Hepatocyte (in vitro differentiated cells): Measurements from ENCODE around the gene KCNQ1. TPM values are rescaled to one million over a fixed set of nuclear protein-coding genes. Genes with fewer than 3 reads are reported as not detected.

Source experiments
- DNase-seq: peaks from one replicate; pipeline ENCODE4 v3.0.0-alpha.2; 2016; ENCODE audit warnings: low spot score
- H2AFZ ChIP-seq: fragments of 200-600 bp; sonication (generic); 2 replicates; pipeline ENCODE4 v1.6.0; 2016; ENCODE audit warnings: antibody characterized with exemption, mild to moderate bottlenecking
- H3K27ac ChIP-seq: fragments of 200-600 bp; sonication (generic); 2 replicates; pipeline ENCODE4 v1.5.1; 2016; ENCODE audit warnings: mild to moderate bottlenecking
- H3K27me3 ChIP-seq: fragments of 200-600 bp; sonication (generic); 2 replicates; pipeline ENCODE4 v1.6.1; 2016
- H3K36me3 ChIP-seq: fragments of 200-600 bp; sonication (generic); replicated peaks from 2 replicates; pipeline ENCODE4 v1.5.1; 2016; ENCODE audit warnings: low read depth; ENCODE audit not compliant: insufficient read depth
- H3K4me1 ChIP-seq: fragments of 200-600 bp; sonication (generic); 2 replicates; pipeline ENCODE4 v1.5.1; 2016; ENCODE audit warnings: mild to moderate bottlenecking, moderate library complexity; ENCODE audit not compliant: insufficient read depth
- H3K4me2 ChIP-seq: fragments of 200-600 bp; sonication (generic); 2 replicates; pipeline ENCODE4 v1.6.0; 2016
- H3K4me3 ChIP-seq: fragments of 200-600 bp; sonication (generic); 2 replicates; pipeline ENCODE4 v1.5.1; 2016; ENCODE audit warnings: mild to moderate bottlenecking
- H3K79me2 ChIP-seq: fragments of 200-600 bp; sonication (generic); 2 replicates; pipeline ENCODE4 v1.6.0; 2017; ENCODE audit warnings: mild to moderate bottlenecking
- H3K9me2 ChIP-seq: fragments of 200-600 bp; sonication (generic); replicated peaks from 2 replicates; pipeline ENCODE4 v1.6.0; 2017; ENCODE audit warnings: mild to moderate bottlenecking; ENCODE audit not compliant: insufficient read depth
- H3K9me3 ChIP-seq: fragments of 200-600 bp; sonication (generic); 2 replicates; pipeline ENCODE4 v1.5.1; 2016; ENCODE audit warnings: low read depth, mild to moderate bottlenecking
- H4K20me1 ChIP-seq: fragments of 200-600 bp; sonication (generic); 2 replicates; pipeline ENCODE4 v1.6.0; 2016; ENCODE audit warnings: mild to moderate bottlenecking; ENCODE audit not compliant: insufficient read depth, poor library complexity, severe bottlenecking
- EZH2 ChIP-seq: fragments of 200-600 bp; sonication (generic); IDR thresholded peaks from 2 replicates; pipeline ENCODE4 v1.6.1; 2016; ENCODE audit warnings: antibody characterized with exemption, mild to moderate bottlenecking, borderline replicate concordance
- EZH2phosphoT487 ChIP-seq: fragments of 200-600 bp; sonication (generic); IDR thresholded peaks from one replicate; pipeline ENCODE4 v1.6.1; 2018; ENCODE audit warnings: antibody characterized with exemption, mild to moderate bottlenecking, low read depth, moderate library complexity; ENCODE audit not compliant: unreplicated experiment, severe bottlenecking
- WGBS: methylation state at CpG from one replicate; pipeline ENCODE4 v1.1.6; 2016; ENCODE audit warnings: low lambda C conversion rate; ENCODE audit errors: missing lambda C conversion rate; 5-methylcytosine and 5-hydroxymethylcytosine counted together
- polyA plus RNA-seq: library from polyadenylated mRNA; unstranded; fragments of >200 nt; fragmentation: Nextera tagmentation; extraction: Ambion mirVana; gene quantifications from 2 replicates; pipeline ENCODE4 v1.2.1, GENCODE V29; 2016
- total RNA-seq: library from RNA; depleted of rRNA; stranded (reverse); fragments of >200 nt; gene quantifications from 2 replicates; pipeline ENCODE4 v1.2.3, GENCODE V29; 2014
- TF ChIP-seq, protein P1 (sequence below): fragments of 200-600 bp; sonication (generic); IDR thresholded peaks from 2 replicates; pipeline ENCODE4 v1.5.1; 2016; ENCODE audit warnings: antibody characterized with exemption, mild to moderate bottlenecking; ENCODE audit not compliant: poor library complexity

Gene KCNQ1
- total and polyA plus RNA-seq, 2 experiments from 2014 or later = 1.8 to 6.4 TPM

DNA sequence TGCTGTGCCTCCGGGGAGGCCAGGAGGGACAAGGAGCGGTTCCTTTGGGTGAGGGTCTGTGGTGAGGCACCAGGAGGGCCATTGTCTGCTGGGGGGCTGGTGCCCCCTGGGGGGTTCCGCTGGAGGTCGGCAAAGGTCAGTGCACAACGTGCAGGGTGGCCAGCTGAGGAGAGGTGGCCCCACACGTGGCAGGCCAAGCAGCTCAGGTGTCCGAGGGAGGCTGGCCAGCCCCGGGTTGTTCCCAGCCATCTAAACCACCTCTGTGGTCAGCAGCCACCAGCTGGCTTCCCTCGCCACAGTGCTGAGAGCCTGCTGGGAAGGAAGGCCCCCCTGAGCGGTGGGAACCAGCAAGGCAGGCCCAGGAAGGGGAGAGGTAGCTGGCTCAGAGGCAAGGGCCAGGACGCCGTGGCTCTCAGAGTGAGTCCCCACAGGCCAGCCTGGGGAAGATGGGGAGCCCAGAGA, 40.0 kb upstream of the KCNQ1 start:
- Histone ChIP-seq H3K9me2 (no peaks in the 10 kb centered on the region), H3K27me3 (no peaks in the 10 kb centered on the region), H2AFZ (no peak overlapping the region), H3K9me3 (no peaks in the 10 kb centered on the region), H3K79me2 (peaks cover 16% of the 10 kb centered on the region), H4K20me1 (no peaks in the 10 kb centered on the region), H3K4me2 (no peak overlapping the region), H3K4me3 (no peak overlapping the region), H3K36me3 (no peaks in the 10 kb centered on the region), H3K27ac (no peak overlapping the region), H3K4me1 (peaks cover 24% of the 10 kb centered on the region)
- TF ChIP-seq EZH2phosphoT487 (no peak), EZH2 (no peak)
- TF ChIP-seq, protein P1, sequence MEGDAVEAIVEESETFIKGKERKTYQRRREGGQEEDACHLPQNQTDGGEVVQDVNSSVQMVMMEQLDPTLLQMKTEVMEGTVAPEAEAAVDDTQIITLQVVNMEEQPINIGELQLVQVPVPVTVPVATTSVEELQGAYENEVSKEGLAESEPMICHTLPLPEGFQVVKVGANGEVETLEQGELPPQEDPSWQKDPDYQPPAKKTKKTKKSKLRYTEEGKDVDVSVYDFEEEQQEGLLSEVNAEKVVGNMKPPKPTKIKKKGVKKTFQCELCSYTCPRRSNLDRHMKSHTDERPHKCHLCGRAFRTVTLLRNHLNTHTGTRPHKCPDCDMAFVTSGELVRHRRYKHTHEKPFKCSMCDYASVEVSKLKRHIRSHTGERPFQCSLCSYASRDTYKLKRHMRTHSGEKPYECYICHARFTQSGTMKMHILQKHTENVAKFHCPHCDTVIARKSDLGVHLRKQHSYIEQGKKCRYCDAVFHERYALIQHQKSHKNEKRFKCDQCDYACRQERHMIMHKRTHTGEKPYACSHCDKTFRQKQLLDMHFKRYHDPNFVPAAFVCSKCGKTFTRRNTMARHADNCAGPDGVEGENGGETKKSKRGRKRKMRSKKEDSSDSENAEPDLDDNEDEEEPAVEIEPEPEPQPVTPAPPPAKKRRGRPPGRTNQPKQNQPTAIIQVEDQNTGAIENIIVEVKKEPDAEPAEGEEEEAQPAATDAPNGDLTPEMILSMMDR = no peak
- no peak for DNase-seq
- WGBS = 93% methylated on average over 12 of the region's 12 CpGs

GRCh38 chr11:2406451-2406850, 38.4 kb upstream of the KCNQ1 start:
- no peak overlapping the region for H2AFZ ChIP-seq
- no peaks in the 10 kb centered on the region for H3K36me3 ChIP-seq
- H3K27me3 ChIP-seq = no peaks in the 10 kb centered on the region
- no peak overlapping the region for H3K27ac ChIP-seq
- WGBS = 93% methylated on average over 14 of the region's 14 CpGs
- DNase-seq = no peak
- H3K4me1 ChIP-seq = peaks cover 30% of the 10 kb centered on the region
- H3K9me2 ChIP-seq = no peaks in the 10 kb centered on the region
- no peaks in the 10 kb centered on the region for H4K20me1 ChIP-seq
- H3K4me2 ChIP-seq = no peak overlapping the region
- TF ChIP-seq, protein P1 = no peak
- TF ChIP-seq EZH2phosphoT487 = no peak
- TF ChIP-seq EZH2 = no peak
- peaks cover 9% of the 10 kb centered on the region for H3K79me2 ChIP-seq
- no peaks in the 10 kb centered on the region for H3K9me3 ChIP-seq
- no peak overlapping the region for H3K4me3 ChIP-seq

- DNase-seq = no peak
- H3K4me2 ChIP-seq = no peak overlapping the region
- H3K4me1 ChIP-seq = peaks cover 26% of the 10 kb centered on the region
- peaks cover 4% of the 10 kb centered on the region for H3K79me2 ChIP-seq
- no peak overlapping the region for H3K4me3 ChIP-seq
- 95% methylated on average over 21 of the region's 24 CpGs for WGBS
- H4K20me1 ChIP-seq = no peaks in the 10 kb centered on the region
- no peaks in the 10 kb centered on the region for H3K36me3 ChIP-seq
- TF ChIP-seq, protein P1 = no peak
- H3K9me2 ChIP-seq = no peaks in the 10 kb centered on the region
- H3K9me3 ChIP-seq = no peaks in the 10 kb centered on the region
- H3K27me3 ChIP-seq = no peaks in the 10 kb centered on the region
- no peak overlapping the region for H2AFZ ChIP-seq
- no peak overlapping the region for H3K27ac ChIP-seq
Observed at GRCh38 chr11:2406878-2407410, 37.9 kb upstream of the KCNQ1 start.

- no peaks in the 10 kb centered on the region for H3K79me2 ChIP-seq
- WGBS = 85% methylated on average over 11 of the region's 11 CpGs
Observed at GRCh38 chr11:2408671-2409070, 36.1 kb upstream of the KCNQ1 start.

More at GRCh38 chr11:2408671-2409070, 36.1 kb upstream of the KCNQ1 start:
- no peaks in the 10 kb centered on the region for H3K9me2 ChIP-seq
- DNase-seq = no peak
- H2AFZ ChIP-seq = no peak overlapping the region
- TF ChIP-seq, protein P1 = no peak
- H3K4me3 ChIP-seq = no peak overlapping the region
- no peaks in the 10 kb centered on the region for H3K27me3 ChIP-seq
- H3K4me2 ChIP-seq = no peak overlapping the region
- H3K9me3 ChIP-seq = no peaks in the 10 kb centered on the region
- H3K4me1 ChIP-seq = peaks cover 21% of the 10 kb centered on the region
- no peaks in the 10 kb centered on the region for H3K36me3 ChIP-seq
- no peaks in the 10 kb centered on the region for H4K20me1 ChIP-seq
- H3K27ac ChIP-seq = peak overlapping the region; percentile 55
